AG09319 (cell line): ENCODE results near the gene CCDC87.

ENCODE experiments used
- DNase-seq: peaks from one replicate; pipeline ENCODE4 v3.0.0-alpha.2; 2010; ENCODE audit warnings: low read depth; ENCODE audit errors: extremely low read depth
- CTCF ChIP-seq: IDR thresholded peaks from 2 replicates; pipeline ENCODE4 v1.5.1; 2011; ENCODE audit warnings: low read depth, mild to moderate bottlenecking, inconsistent platforms, low read length, moderate library complexity

Gene CCDC87

GRCh38 chr11:66636411-66636810 is 43.5 kb upstream of the CCDC87 start:
- TF ChIP-seq CTCF = no peak
- no peak for DNase-seq

- TF ChIP-seq CTCF = no peak
- no peak for DNase-seq
Observed at GRCh38 chr11:66632952-66633351, 40.1 kb upstream of the CCDC87 start.

DNA sequence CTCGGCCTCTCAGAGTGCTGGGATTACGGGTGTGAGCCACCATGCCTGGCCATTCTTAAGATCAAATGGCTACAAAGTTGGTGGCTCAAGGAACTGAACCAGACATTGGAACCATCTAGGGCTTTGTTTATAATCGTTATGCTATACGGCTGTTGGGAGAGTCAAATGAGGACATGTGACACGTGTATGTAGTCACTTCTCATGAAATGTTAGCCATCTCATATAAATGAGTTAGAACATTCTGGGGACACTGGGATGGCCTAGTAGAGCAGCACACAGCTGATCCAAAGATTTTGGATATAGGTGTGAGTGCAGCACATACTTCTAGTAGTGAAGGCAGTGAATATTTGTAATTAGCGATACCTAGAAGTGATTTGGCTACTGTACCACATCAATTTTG is 39.0 kb upstream of the CCDC87 start:
- no peak for DNase-seq
- no peak for TF ChIP-seq CTCF

DNA sequence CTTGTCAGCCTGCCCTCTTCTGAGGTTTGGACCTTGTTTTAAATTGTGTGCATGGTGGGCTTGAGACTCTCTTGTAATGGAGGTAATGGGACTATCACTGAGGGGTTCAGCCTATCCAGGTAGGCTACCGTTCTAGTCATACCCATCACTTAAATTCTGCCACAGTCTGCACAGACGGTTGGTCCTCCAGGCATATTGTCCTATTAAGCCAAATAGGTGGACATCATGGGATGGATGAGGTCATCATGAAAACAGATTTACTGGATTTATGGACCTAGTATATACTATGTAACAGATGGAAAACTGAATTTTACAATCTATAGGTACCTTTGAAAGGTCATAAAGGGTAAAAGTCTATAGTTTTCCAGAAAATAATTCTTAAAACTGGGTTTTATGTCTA is 36.5 kb upstream of the CCDC87 start:
- no peak for TF ChIP-seq CTCF
- DNase-seq = no peak

- no peak for DNase-seq
- no peak for TF ChIP-seq CTCF
Observed at GRCh38 chr11:66628061-66628603, 35.3 kb upstream of the CCDC87 start.

- DNase-seq = no peak
- no peak for TF ChIP-seq CTCF
Observed at GRCh38 chr11:66626926-66627325, 34.1 kb upstream of the CCDC87 start.

DNA sequence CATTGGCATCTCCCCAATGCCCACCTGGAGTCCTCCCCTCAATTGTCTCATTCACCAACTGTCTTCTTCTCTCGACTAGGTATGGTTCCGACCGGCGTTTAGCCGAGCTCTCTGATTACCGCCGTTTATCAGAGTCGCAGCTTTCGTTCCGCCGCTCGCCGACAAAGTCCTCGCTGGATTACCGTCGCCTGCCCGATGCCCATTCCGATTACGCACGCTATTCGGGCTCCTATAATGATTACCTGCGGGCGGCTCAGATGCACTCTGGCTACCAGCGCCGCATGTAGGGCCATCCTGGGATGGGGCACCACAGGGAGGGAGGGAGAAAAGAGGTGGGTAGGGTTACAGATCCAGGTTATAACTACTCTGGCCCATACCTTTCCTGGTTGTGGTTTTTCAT is 33.5 kb upstream of the CCDC87 start:
- no peak for TF ChIP-seq CTCF
- DNase-seq = no peak
